Left ventricle myocardium inferior (tissue), 1 donor: ENCODE results near the gene GABARAP. TPM values are rescaled to one million over a fixed set of nuclear protein-coding genes. Genes with fewer than 3 reads are reported as not detected.

Source experiments
- DNase-seq: peaks from one replicate; pipeline ENCODE4 v3.0.0-alpha.2; 2020
- H3K27ac ChIP-seq: fragments of 200-600 bp; replicated peaks from 2 replicates; pipeline ENCODE4 v1.8.0; 2021
- H3K27me3 ChIP-seq: fragments of 200-600 bp; 2 replicates; pipeline ENCODE4 v1.8.0; 2021; ENCODE audit warnings: low read depth
- H3K36me3 ChIP-seq: fragments of 200-600 bp; 2 replicates; pipeline ENCODE4 v1.8.0; 2021
- H3K4me1 ChIP-seq: fragments of 200-600 bp; 2 replicates; pipeline ENCODE4 v1.8.0; 2021
- H3K4me3 ChIP-seq: fragments of 200-600 bp; 2 replicates; pipeline ENCODE4 v1.8.0; 2021; ENCODE audit warnings: mild to moderate bottlenecking, moderate library complexity
- H3K9me3 ChIP-seq: fragments of 200-600 bp; replicated peaks from 2 replicates; pipeline ENCODE4 v1.8.0; 2021
- intact Hi-C: fragments of 100-400 bp; cut with micrococcal nuclease; formaldehyde crosslinking; loops from one replicate; pipeline ENCODE4 v1.11.0; 2022
- total RNA-seq: library from RNA; stranded (reverse); fragmentation: NEBNext Ultra II Directional; extraction: Animal tissue kit (Norgen Biotek cat#: 25700); gene quantifications from one replicate; pipeline ENCODE4 v1.2.1, GENCODE V29; 2021
- TF ChIP-seq, protein P1 (sequence below): fragments of 200-600 bp; IDR thresholded peaks from 2 replicates; pipeline ENCODE4 v1.8.0; 2021; ENCODE audit warnings: antibody characterized with exemption, mild to moderate bottlenecking, borderline replicate concordance
- donor health status: DM: no; HTN: yes; CAD: no; lungs with severe emphysema.

The GABARAP gene
- total RNA-seq, 1 donor from 2014 or later: 394 TPM

DNA sequence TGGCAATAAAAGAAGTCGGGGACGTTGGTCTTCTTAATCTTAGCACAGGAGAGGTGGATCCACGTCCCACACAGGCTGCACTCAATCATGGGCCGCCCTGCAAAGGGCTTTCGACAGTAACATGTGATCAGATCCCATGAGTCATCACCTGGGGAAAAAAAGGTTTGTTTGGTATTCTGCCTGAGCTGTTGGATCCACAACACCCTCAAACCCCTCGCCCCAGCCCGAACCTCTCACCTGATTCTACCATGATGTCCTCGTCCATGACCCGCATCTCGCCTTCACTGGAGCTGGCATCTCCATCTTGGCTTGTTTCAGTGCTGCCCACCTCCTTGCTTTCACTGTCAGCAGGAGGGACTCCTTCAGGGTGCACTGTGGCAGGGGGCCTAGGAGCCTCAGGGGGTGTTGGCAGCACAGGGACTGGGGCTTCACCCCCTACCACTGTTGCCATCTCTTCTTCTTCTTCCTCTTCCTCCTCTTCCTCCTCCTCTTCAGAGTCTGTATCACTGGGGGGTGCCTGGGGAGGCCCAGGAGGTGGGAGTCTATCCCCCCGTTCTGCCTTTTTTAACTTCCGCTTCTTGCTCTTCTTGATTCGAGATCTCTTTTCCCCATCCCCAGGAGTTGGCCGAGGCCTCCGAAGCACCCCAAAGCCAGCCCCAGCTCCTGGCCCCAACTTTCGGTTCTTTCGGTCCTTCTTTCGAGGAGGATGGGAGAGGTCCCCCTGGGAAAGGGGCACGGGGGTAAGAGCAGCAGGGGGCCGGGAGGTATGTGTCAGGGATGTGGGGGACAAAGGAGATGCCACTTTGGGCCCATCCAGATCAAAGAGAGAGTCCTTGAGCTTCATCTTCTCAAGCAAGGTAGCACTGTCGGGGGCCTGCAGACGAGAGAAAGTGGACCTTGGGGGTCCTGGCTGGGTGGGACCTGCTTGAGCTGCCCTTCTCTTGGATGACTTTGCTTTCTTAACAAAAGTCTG, 6.3 kb downstream of the GABARAP start:
- DNase-seq: no peak
- peaks cover 80% of the 10 kb centered on the region for H3K4me1 ChIP-seq

DNA sequence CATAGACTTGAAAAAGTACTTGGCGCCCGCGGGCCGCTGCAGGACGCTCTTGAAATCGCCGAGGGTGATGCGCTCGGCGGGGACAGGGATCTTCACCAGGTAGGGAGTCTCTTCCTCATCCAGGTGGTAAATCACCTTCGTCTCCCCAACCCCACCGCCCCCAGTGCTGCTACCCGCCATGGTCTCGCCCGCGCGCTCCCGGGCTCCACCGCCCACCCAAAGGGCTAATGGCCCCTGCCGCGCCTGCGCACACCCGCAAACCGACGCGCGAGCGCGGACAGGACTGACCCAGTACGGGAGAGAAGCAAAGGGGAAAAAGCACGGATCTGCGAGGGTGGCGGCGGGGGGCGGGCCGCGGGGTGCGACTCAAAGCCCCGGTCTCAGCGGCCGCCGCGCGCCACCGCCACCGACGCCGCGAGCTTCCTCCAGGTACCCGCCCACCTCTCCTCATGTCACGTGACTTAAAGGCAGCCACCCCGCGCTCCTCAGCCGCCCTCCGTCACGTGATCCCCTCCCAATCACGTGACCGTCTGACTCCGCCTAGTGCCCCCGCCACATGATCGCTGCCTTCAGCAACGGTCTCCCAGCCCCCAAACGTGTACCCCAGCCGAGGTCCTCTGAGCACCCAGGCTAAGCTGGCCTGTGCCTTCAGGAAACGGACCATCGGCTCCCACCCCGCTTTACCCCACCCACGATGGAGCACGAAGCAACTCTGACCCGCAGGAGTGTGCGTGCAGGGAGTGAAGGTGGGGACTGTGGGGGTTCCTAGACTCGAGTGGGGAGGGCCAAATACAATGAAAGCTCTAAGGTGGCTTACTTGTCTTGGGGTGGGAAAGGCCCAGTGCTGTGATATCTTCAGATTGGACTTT, 7.9 kb downstream of the GABARAP start, which contains the start of gene DVL2:
DVL2 (minus strand) TSS at position 435 of the 869 bp plus-strand sequence; CDS start at position 180, 255 bp downstream.
- Histone ChIP-seq H3K4me3 (peak within 1 kb of the TSS; percentile 79), H3K4me1 (peaks cover 67% of the 10 kb centered on the region), H3K27ac (peak within 1 kb of the TSS; percentile 93), H3K27me3 (no peaks in the 10 kb centered on the region), H3K9me3 (no peaks in the 10 kb centered on the region), H3K36me3 (peaks cover 33% of the 10 kb centered on the region)
- intact Hi-C loops: no loop called here
- TF ChIP-seq, protein P1, sequence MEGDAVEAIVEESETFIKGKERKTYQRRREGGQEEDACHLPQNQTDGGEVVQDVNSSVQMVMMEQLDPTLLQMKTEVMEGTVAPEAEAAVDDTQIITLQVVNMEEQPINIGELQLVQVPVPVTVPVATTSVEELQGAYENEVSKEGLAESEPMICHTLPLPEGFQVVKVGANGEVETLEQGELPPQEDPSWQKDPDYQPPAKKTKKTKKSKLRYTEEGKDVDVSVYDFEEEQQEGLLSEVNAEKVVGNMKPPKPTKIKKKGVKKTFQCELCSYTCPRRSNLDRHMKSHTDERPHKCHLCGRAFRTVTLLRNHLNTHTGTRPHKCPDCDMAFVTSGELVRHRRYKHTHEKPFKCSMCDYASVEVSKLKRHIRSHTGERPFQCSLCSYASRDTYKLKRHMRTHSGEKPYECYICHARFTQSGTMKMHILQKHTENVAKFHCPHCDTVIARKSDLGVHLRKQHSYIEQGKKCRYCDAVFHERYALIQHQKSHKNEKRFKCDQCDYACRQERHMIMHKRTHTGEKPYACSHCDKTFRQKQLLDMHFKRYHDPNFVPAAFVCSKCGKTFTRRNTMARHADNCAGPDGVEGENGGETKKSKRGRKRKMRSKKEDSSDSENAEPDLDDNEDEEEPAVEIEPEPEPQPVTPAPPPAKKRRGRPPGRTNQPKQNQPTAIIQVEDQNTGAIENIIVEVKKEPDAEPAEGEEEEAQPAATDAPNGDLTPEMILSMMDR: no peak
- peak; percentile 96 for DNase-seq

More for the DNA sequence above, 6.3 kb downstream of the GABARAP start:
- Histone ChIP-seq H3K27ac (no peak overlapping the region), H3K4me3 (peak overlapping the region; percentile 79), H3K27me3 (no peaks in the 10 kb centered on the region), H3K36me3 (peaks cover 31% of the 10 kb centered on the region), H3K9me3 (no peaks in the 10 kb centered on the region)
- intact Hi-C loops: no loop called here
- TF ChIP-seq, protein P1: no peak

DNA sequence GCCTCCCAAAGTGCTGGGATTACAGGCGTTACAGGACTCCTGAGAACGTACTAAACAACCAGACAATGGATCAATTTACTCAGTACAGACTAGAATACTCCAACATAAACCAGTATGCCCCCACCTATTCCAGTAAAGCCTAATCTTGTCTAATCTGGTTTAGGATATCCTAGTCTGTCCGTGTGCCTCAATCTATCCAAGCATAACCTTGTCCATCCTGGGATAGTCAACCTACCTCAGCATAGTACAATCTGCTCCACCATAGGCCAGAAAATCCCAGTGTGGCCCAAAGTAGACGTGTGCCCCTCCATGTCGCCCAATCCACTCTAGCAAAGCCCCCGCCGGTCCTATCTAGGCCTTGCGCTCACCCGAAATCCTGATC, 8.6 kb downstream of the GABARAP start:
- intact Hi-C loops: no loop called here
- DNase-seq: no peak
- peak overlapping the region; percentile 93 for H3K27ac ChIP-seq
- peak overlapping the region; percentile 79 for H3K4me3 ChIP-seq
- no peaks in the 10 kb centered on the region for H3K9me3 ChIP-seq
- TF ChIP-seq, protein P1: no peak
- H3K27me3 ChIP-seq: no peaks in the 10 kb centered on the region
- peaks cover 39% of the 10 kb centered on the region for H3K36me3 ChIP-seq
- H3K4me1 ChIP-seq: peaks cover 61% of the 10 kb centered on the region

DNA sequence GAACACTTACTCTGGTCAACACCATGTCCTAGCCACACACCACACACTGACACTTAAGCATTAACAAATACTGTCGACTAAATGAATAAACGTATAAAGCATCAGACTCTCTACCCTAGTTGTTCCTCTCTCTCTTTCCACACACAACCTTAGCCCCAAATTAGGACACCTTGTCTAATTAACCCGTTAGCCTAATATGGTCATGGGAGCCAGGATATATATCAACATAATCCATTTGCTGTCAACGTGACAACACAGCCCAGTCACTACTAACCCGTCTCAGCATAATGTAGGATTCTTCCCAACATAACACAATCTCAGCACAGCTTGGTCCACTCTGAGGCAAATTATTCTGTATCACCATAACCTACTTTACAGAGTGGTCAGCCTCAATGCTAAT, 10.1 kb downstream of the GABARAP start:
- intact Hi-C loops: no loop called here
- no peaks in the 10 kb centered on the region for H3K9me3 ChIP-seq
- H3K27me3 ChIP-seq: no peaks in the 10 kb centered on the region
- H3K4me3 ChIP-seq: no peak overlapping the region
- TF ChIP-seq, protein P1: no peak
- peaks cover 51% of the 10 kb centered on the region for H3K4me1 ChIP-seq
- peaks cover 55% of the 10 kb centered on the region for H3K36me3 ChIP-seq
- H3K27ac ChIP-seq: no peak overlapping the region
- DNase-seq: no peak

DNA sequence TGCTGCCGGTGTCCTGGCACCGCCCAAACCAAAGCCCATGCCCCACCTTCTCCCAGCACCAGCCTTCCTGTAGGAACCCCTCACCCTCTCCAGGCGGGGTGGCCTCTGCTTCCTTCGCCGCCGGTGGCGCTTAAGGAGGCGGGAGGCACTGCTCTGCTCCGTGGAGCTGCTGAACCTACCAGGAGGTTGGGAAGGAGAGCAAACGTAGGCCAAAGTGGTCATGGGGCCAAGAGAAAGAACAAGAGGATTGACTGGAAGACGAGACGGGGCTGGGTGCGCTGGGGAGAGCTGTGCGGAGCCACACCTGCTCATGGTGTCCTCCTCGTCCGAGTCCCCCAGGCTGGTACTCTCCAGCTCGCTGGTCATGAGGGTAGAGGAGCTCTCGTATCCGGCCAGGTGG, 12.7 kb downstream of the GABARAP start:
- Histone ChIP-seq H3K4me3 (no peak overlapping the region), H3K36me3 (peaks cover 61% of the 10 kb centered on the region), H3K4me1 (peaks cover 46% of the 10 kb centered on the region), H3K9me3 (no peaks in the 10 kb centered on the region), H3K27ac (no peak overlapping the region), H3K27me3 (no peaks in the 10 kb centered on the region)
- intact Hi-C loops: no loop called here
- TF ChIP-seq, protein P1: no peak
- no peak for DNase-seq
